HCT116 (cell line): ENCODE measurements around the gene GTF3C1. TPM values are rescaled to one million over a fixed set of nuclear protein-coding genes. Genes with fewer than 3 reads are reported as not detected.

Experiments used
- ATAC-seq: fragments of 200-7000 bp; cut with Tn5 transposase; 2 replicates; pipeline ENCODE4 v1.9.1; 2020; ENCODE audit warnings: mild to moderate bottlenecking, moderate library complexity
- BruUV-seq: library from RNA; stranded (reverse); fragments of 400-500 nt; replicated peaks from 2 replicates; lab custom pipeline; 2021; lab: Mats Ljungman, UMichigan
- CTCF ChIA-PET: fragments of 300-600 bp; sonication (Branson Sonifier 250); formaldehyde crosslinking; loops from one replicate; lab custom pipeline; 2021; ENCODE audit warnings: antibody characterized with exemption; lab: Charles Lee
- POLR2A ChIA-PET: fragments of 300-600, 350-600 bp; sonication (Branson Sonifier 250); formaldehyde crosslinking; loops from one replicate; lab custom pipeline; 2021; ENCODE audit warnings: antibody characterized with exemption; lab: Charles Lee
- RAD21 ChIA-PET, 2 experiments: fragments of 300-600 bp; sonication (Branson Sonifier 250); formaldehyde crosslinking; loops; one replicate each; lab custom pipeline; 2023; ENCODE audit warnings: low total read pairs in 2 of 2; ENCODE audit not compliant: uncharacterized antibody in 2 of 2, unreplicated experiment in 2 of 2, low non-redundant PET in 1 of 2; lab: Charles Lee
- DNase-seq: peaks from one replicate; pipeline ENCODE4 v3.0.0-alpha.2; 2010; ENCODE audit warnings: low read depth, low spot score
- H2AFZ ChIP-seq: fragments of 200-600 bp; shearing (Covaris generic), sonication (generic); 2 replicates; pipeline ENCODE4 v1.6.1; 2017; ENCODE audit warnings: low read depth, mixed run types, mixed read lengths, antibody characterized with exemption, low read length; ENCODE audit not compliant: poor library complexity, severe bottlenecking
- H3K27ac ChIP-seq: 2 replicates; pipeline ENCODE4 v1.5.1; 2012; ENCODE audit warnings: low read depth, low read length
- H3K27me3 ChIP-seq: fragments of 200-600 bp; sonication (generic); 2 replicates; pipeline ENCODE4 v1.6.1; 2016; ENCODE audit warnings: mixed run types, low read length, mixed read lengths; ENCODE audit not compliant: insufficient read depth
- H3K36me3 ChIP-seq, 2 experiments: fragments of 200-500 bp in 1 of 2; fragments of 200-600 bp in 1 of 2; sonication (Bioruptor generic) in 1 of 2; sonication (generic) in 1 of 2; 2 replicates each; pipeline versions ENCODE4 v1.5.1 to v1.6.1; 2014 to 2016; ENCODE audit warnings: low read length in 2 of 2, inconsistent platforms in 1 of 2, mixed read lengths in 1 of 2, mixed run types in 1 of 2; ENCODE audit not compliant: insufficient read depth in 2 of 2, control insufficient read depth in 1 of 2
- H3K4me1 ChIP-seq, 2 experiments: fragments of 200-600 bp in 1 of 2; sonication (generic) in 1 of 2; 2 replicates each; pipeline versions ENCODE4 v1.5.1 to v1.6.1; 2012 to 2017; ENCODE audit warnings: low read length in 2 of 2, inconsistent platforms in 1 of 2, mild to moderate bottlenecking in 1 of 2, mixed read lengths in 1 of 2, mixed run types in 1 of 2, moderate library complexity in 1 of 2; ENCODE audit not compliant: insufficient read depth in 2 of 2, control insufficient read depth in 1 of 2
- H3K4me2 ChIP-seq: fragments of 200-600 bp; sonication (generic); 2 replicates; pipeline ENCODE4 v1.6.1; 2017; ENCODE audit warnings: mixed run types, low read length, mixed read lengths
- H3K4me3 ChIP-seq, 2 experiments: fragments of 200-600 bp in 1 of 2; sonication (generic) in 1 of 2; replicated peaks in 1 of 2; 2 replicates each; pipeline ENCODE4 v1.5.1; 2011 to 2016; ENCODE audit warnings: low read length in 2 of 2, control low read depth in 1 of 2, low read depth in 1 of 2, mild to moderate bottlenecking in 1 of 2, mixed read lengths in 1 of 2, mixed run types in 1 of 2
- H3K79me2 ChIP-seq: fragments of 200-600 bp; sonication (generic); 2 replicates; pipeline ENCODE4 v1.6.1; 2017; ENCODE audit warnings: mild to moderate bottlenecking, mixed run types, low read length, moderate library complexity, mixed read lengths; ENCODE audit not compliant: insufficient read depth
- H3K9ac ChIP-seq: fragments of 200-600 bp; sonication (generic); 2 replicates; pipeline ENCODE4 v1.6.1; 2016; ENCODE audit warnings: low read length, mixed read lengths
- H3K9me2 ChIP-seq: fragments of 200-600 bp; sonication (generic), shearing (Covaris generic); 2 replicates; pipeline ENCODE4 v1.6.1; 2017; ENCODE audit warnings: mixed run types, mild to moderate bottlenecking, moderate library complexity; ENCODE audit not compliant: insufficient read depth
- H3K9me3 ChIP-seq, 2 experiments: fragments of 200-500 bp in 1 of 2; fragments of 200-600 bp in 1 of 2; sonication (Bioruptor generic) in 1 of 2; sonication (generic) in 1 of 2; 2 replicates each; pipeline ENCODE4 v1.6.1; 2014 to 2017; ENCODE audit warnings: low read length in 2 of 2, mixed read lengths in 2 of 2, inconsistent platforms in 1 of 2, low read depth in 1 of 2, mild to moderate bottlenecking in 1 of 2, mixed run types in 1 of 2, moderate library complexity in 1 of 2; ENCODE audit not compliant: control insufficient read depth in 1 of 2, insufficient read depth in 1 of 2
- H4K20me1 ChIP-seq: fragments of 200-600 bp; sonication (generic), shearing (Covaris generic); 2 replicates; pipeline ENCODE4 v1.6.1; 2017; ENCODE audit warnings: mixed run types, mild to moderate bottlenecking, moderate library complexity; ENCODE audit not compliant: insufficient read depth
- ATF3 ChIP-seq: IDR thresholded peaks from 2 replicates; pipeline ENCODE4 v1.6.1; 2012
- CEBPB ChIP-seq: IDR thresholded peaks from 2 replicates; pipeline ENCODE4 v1.6.1; 2012; ENCODE audit warnings: low read depth
- CTCF ChIP-seq, 3 experiments: fragments of 200-600 bp in 1 of 3; sonication (generic) in 1 of 3; IDR thresholded peaks in 2 of 3; conservative IDR thresholded peaks in 1 of 3; 2 replicates each; pipeline ENCODE4 v1.5.1; 2012 to 2017; ENCODE audit warnings: low read depth in 2 of 3, low read length in 2 of 3, antibody characterized with exemption in 1 of 3, borderline replicate concordance in 1 of 3, control low read depth in 1 of 3, mild to moderate bottlenecking in 1 of 3, mixed read lengths in 1 of 3, mixed run types in 1 of 3, moderate library complexity in 1 of 3; ENCODE audit not compliant: insufficient read depth in 1 of 3
- EGR1 ChIP-seq: IDR thresholded peaks from 2 replicates; pipeline ENCODE4 v1.6.1; 2012; ENCODE audit warnings: low read depth
- EZH2phosphoT487 ChIP-seq: fragments of 200-600 bp; IDR thresholded peaks from 2 replicates; pipeline ENCODE4 v1.6.1; 2018; ENCODE audit warnings: antibody characterized with exemption, borderline replicate concordance
- MAX ChIP-seq: IDR thresholded peaks from 2 replicates; pipeline ENCODE4 v1.6.1; 2012
- POLR2AphosphoS5 ChIP-seq: IDR thresholded peaks from 2 replicates; pipeline ENCODE4 v1.6.1; 2011; ENCODE audit warnings: mild to moderate bottlenecking, low read depth, low read length, moderate library complexity
- RAD21 ChIP-seq: IDR thresholded peaks from 2 replicates; pipeline ENCODE4 v1.6.1; 2012; ENCODE audit warnings: low read depth, mild to moderate bottlenecking
- REST ChIP-seq: IDR thresholded peaks from 2 replicates; pipeline ENCODE4 v1.6.1; 2012; ENCODE audit warnings: low read depth
- SIN3A ChIP-seq: IDR thresholded peaks from 2 replicates; pipeline ENCODE4 v1.6.1; 2012; ENCODE audit warnings: low read depth
- SP1 ChIP-seq: IDR thresholded peaks from 2 replicates; pipeline ENCODE4 v1.6.1; 2012; ENCODE audit warnings: low read depth
- TCF7L2 ChIP-seq: IDR thresholded peaks from 2 replicates; pipeline ENCODE4 v1.7.0; 2011; ENCODE audit warnings: borderline replicate concordance, inconsistent platforms; ENCODE audit not compliant: insufficient read depth, insufficient read length; ENCODE audit errors: extremely low read depth
- ZBTB33 ChIP-seq: IDR thresholded peaks from 2 replicates; pipeline ENCODE4 v1.6.1; 2011; ENCODE audit warnings: mild to moderate bottlenecking, low read length, moderate library complexity; ENCODE audit not compliant: insufficient replicate concordance; ENCODE audit errors: extremely low read depth
- ZNF274 ChIP-seq: fragments of 200-500 bp; sonication (Bioruptor generic); IDR thresholded peaks from 2 replicates; pipeline ENCODE4 v1.6.1; 2014; ENCODE audit warnings: mild to moderate bottlenecking, low read depth, low read length, inconsistent platforms
- intact Hi-C: fragments of 100-400 bp; cut with micrococcal nuclease; formaldehyde crosslinking; loops from 2 replicates; pipeline ENCODE4 v1.10.0; 2022
- total RNA-seq: library from RNA; stranded (reverse); gene quantifications from one replicate; pipeline ENCODE4 v1.2.1, GENCODE V29; 2021; ENCODE audit not compliant: unreplicated experiment

GTF3C1 gene
- total RNA-seq, 1 experiment from 2014 or later: 97.5 TPM

- no peaks in the 10 kb centered on the region for H3K36me3 ChIP-seq
- no peak overlapping the region for H3K4me3 ChIP-seq
- no peaks in the 10 kb centered on the region for H3K4me1 ChIP-seq
- no peaks in the 10 kb centered on the region for H3K27me3 ChIP-seq
- intact Hi-C loops: no loop called here
- H3K27ac ChIP-seq: no peak overlapping the region
- no peaks in the 10 kb centered on the region for H3K9me2 ChIP-seq
- no peak for TF ChIP-seq CTCF (IDR thresholded peaks at IDR 0.05 in 2 of 3, conservative IDR thresholded peaks at IDR 0.05 in 1 of 3; ENCODE audit: borderline replicate concordance in 1 of 3, insufficient read depth in 1 of 3, low read depth in 2 of 3, low read length in 2 of 3)
- no peak for TF ChIP-seq SP1
- no peak for TF ChIP-seq CEBPB
- TF ChIP-seq REST: no peak
- no peak for TF ChIP-seq RAD21
- TF ChIP-seq SIN3A: no peak
- no peak for TF ChIP-seq TCF7L2
- TF ChIP-seq ZBTB33: no peak
- no peak for TF ChIP-seq POLR2AphosphoS5
- TF ChIP-seq ATF3: no peak
- TF ChIP-seq EGR1: no peak
- TF ChIP-seq ZNF274: no peak
- no peak for TF ChIP-seq EZH2phosphoT487
- TF ChIP-seq MAX: no peak
- H3K9ac ChIP-seq: no peak overlapping the region
- no peaks in the 10 kb centered on the region for H3K9me3 ChIP-seq
- ChIA-PET POLR2A (no interaction called here), CTCF (interaction anchor here (1.3 kb wide), 1 partner anchor 8 kb away, joined by 4 read pairs; no protein-coding TSS in a partner anchor), RAD21 (no interaction called here)
- no peaks in the 10 kb centered on the region for H4K20me1 ChIP-seq
- DNase-seq (no peak), ATAC-seq (no peak)
- no peak overlapping the region for H3K4me2 ChIP-seq
- H2AFZ ChIP-seq: no peak overlapping the region
- H3K79me2 ChIP-seq: no peaks in the 10 kb centered on the region
- BruUV-seq: no TSS peak
These were observed 37.0 kb upstream of the GTF3C1 start for GRCh38 chr16:27586711-27587110.
